Measurements from ENCODE around the gene HTR7. TPM values are rescaled to one million over a fixed set of nuclear protein-coding genes. Genes with fewer than 3 reads are reported as not detected.

Gene HTR7
- total RNA-seq, 1 experiment from 2014 or later = not detected

GRCh38 chr10:90738885-90739284, 119.0 kb downstream of the HTR7 start:
- Histone ChIP-seq H3K36me3 (ENCODE audit: control insufficient read depth, insufficient read depth, low read length) (no peaks in the 10 kb centered on the region), H3K9me3 (no peaks in the 10 kb centered on the region), H3K4me3 (ENCODE audit: low read depth, low read length) (no peak overlapping the region), H3K4me1 (no peaks in the 10 kb centered on the region), H3K27me3 (replicated peaks; ENCODE audit: control insufficient read depth, insufficient read depth, low read length) (no peaks in the 10 kb centered on the region)
- Mint-ChIP-seq H3K27ac (ENCODE audit: unreplicated experiment) (no peak overlapping the region), H3K27me3 (ENCODE audit: insufficient read depth, unreplicated experiment) (peaks cover 2% of the 10 kb centered on the region), H3K9me3 (ENCODE audit: unreplicated experiment) (no peaks in the 10 kb centered on the region), H3K4me3 (ENCODE audit: unreplicated experiment) (no peak overlapping the region), H3K4me1 (ENCODE audit: low read depth, unreplicated experiment) (no peaks in the 10 kb centered on the region), H3K36me3 (ENCODE audit: insufficient read depth, unreplicated experiment) (no peaks in the 10 kb centered on the region)
- ChIA-PET CTCF (no interaction called here), POLR2A (no interaction called here)
- TF ChIP-seq CTCF (IDR thresholded peaks at IDR 0.05; ENCODE audit: insufficient read depth in 1 of 2, low read depth in 1 of 2, low read length in 1 of 2, severe bottlenecking in 1 of 2, unreplicated experiment in 1 of 2) = no peak
- DNase-seq = no peak
- BruUV-seq (replicated peaks) = no TSS peak
- intact Hi-C loops (cut with micrococcal nuclease; ENCODE audit: unreplicated experiment) = no loop called here

GRCh38 chr10:90734415-90734814, 123.4 kb downstream of the HTR7 start:
- no peak for TF ChIP-seq CTCF (IDR thresholded peaks at IDR 0.05; ENCODE audit: insufficient read depth in 1 of 2, low read depth in 1 of 2, low read length in 1 of 2, severe bottlenecking in 1 of 2, unreplicated experiment in 1 of 2)
- H3K4me1 ChIP-seq = no peaks in the 10 kb centered on the region

GRCh38 chr10:90732581-90732980, 125.3 kb downstream of the HTR7 start:
- ChIA-PET POLR2A (no interaction called here), CTCF (no interaction called here)
- H3K9me3 ChIP-seq = no peaks in the 10 kb centered on the region
- H3K36me3 ChIP-seq (ENCODE audit: control insufficient read depth, insufficient read depth, low read length) = no peaks in the 10 kb centered on the region
- no TSS peak for BruUV-seq (replicated peaks)
- intact Hi-C loops (cut with micrococcal nuclease; ENCODE audit: unreplicated experiment) = no loop called here
- H3K27me3 ChIP-seq (replicated peaks; ENCODE audit: control insufficient read depth, insufficient read depth, low read length) = no peaks in the 10 kb centered on the region
- Mint-ChIP-seq H3K9me3 (ENCODE audit: unreplicated experiment) (no peaks in the 10 kb centered on the region), H3K4me3 (ENCODE audit: unreplicated experiment) (no peak overlapping the region), H3K27ac (ENCODE audit: unreplicated experiment) (no peak overlapping the region), H3K4me1 (ENCODE audit: low read depth, unreplicated experiment) (no peaks in the 10 kb centered on the region), H3K27me3 (ENCODE audit: insufficient read depth, unreplicated experiment) (peaks cover 8% of the 10 kb centered on the region), H3K36me3 (ENCODE audit: insufficient read depth, unreplicated experiment) (no peaks in the 10 kb centered on the region)
- DNase-seq = no peak
- TF ChIP-seq CTCF (IDR thresholded peaks at IDR 0.05; ENCODE audit: insufficient read depth in 1 of 2, low read depth in 1 of 2, low read length in 1 of 2, severe bottlenecking in 1 of 2, unreplicated experiment in 1 of 2) = no peak
- H3K4me3 ChIP-seq (ENCODE audit: low read depth, low read length) = no peak overlapping the region
- H3K4me1 ChIP-seq = no peaks in the 10 kb centered on the region

More at GRCh38 chr10:90734415-90734814, 123.4 kb downstream of the HTR7 start:
- DNase-seq = no peak
- Histone ChIP-seq H3K4me3 (ENCODE audit: low read depth, low read length) (no peak overlapping the region), H3K9me3 (no peaks in the 10 kb centered on the region), H3K27me3 (replicated peaks; ENCODE audit: control insufficient read depth, insufficient read depth, low read length) (no peaks in the 10 kb centered on the region), H3K36me3 (ENCODE audit: control insufficient read depth, insufficient read depth, low read length) (no peaks in the 10 kb centered on the region)
- BruUV-seq (replicated peaks) = no TSS peak
- H3K27me3 Mint-ChIP-seq (ENCODE audit: insufficient read depth, unreplicated experiment) = peaks cover 8% of the 10 kb centered on the region
- no peak overlapping the region for H3K4me3 Mint-ChIP-seq (ENCODE audit: unreplicated experiment)
- H3K9me3 Mint-ChIP-seq (ENCODE audit: unreplicated experiment) = no peaks in the 10 kb centered on the region
- intact Hi-C loops (cut with micrococcal nuclease; ENCODE audit: unreplicated experiment) = no loop called here
- ChIA-PET CTCF (no interaction called here), POLR2A (no interaction called here)
- H3K4me1 Mint-ChIP-seq (ENCODE audit: low read depth, unreplicated experiment) = no peaks in the 10 kb centered on the region
- H3K27ac Mint-ChIP-seq (ENCODE audit: unreplicated experiment) = no peak overlapping the region
- H3K36me3 Mint-ChIP-seq (ENCODE audit: insufficient read depth, unreplicated experiment) = no peaks in the 10 kb centered on the region

All from Caco-2 (cell line).